Endothelial cell of umbilical vein (primary cell): ENCODE data around the gene SLC44A2. TPM values are rescaled to one million over a fixed set of nuclear protein-coding genes. Genes with fewer than 3 reads are reported as not detected.

Experiments used
- BruUV-seq: library from RNA; stranded (reverse); fragments of 400-500 nt; replicated peaks from 2 replicates; lab custom pipeline; 2021; lab: Mats Ljungman, UMichigan
- CTCF ChIA-PET: fragments of 300-600, 350-600 bp; sonication (Branson Sonifier 250); formaldehyde crosslinking; loops from one replicate; lab custom pipeline; 2021; ENCODE audit warnings: antibody characterized with exemption, inconsistent platforms; lab: Charles Lee
- POLR2A ChIA-PET: fragments of 300-600, 350-600 bp; sonication (Branson Sonifier 250); formaldehyde crosslinking; loops from one replicate; lab custom pipeline; 2021; ENCODE audit warnings: antibody characterized with exemption, inconsistent platforms; lab: Charles Lee
- DNase-seq: peaks from one replicate; pipeline ENCODE4 v3.0.0-alpha.2; 2011; ENCODE audit warnings: low read depth, low spot score
- FAIRE-seq: peaks from 2 replicates; lab custom pipeline; 2011; peaks lifted over from hg19 to GRCh38; lab: Jason Lieb, UNC
- H2AFZ ChIP-seq: 2 replicates; pipeline ENCODE4 v1.6.0; 2012; ENCODE audit warnings: low read depth, low read length, control low read depth, inconsistent platforms
- H3K27ac ChIP-seq: 2 replicates; pipeline ENCODE4 v1.5.1; 2011; ENCODE audit warnings: low read depth, mild to moderate bottlenecking, control low read depth, low read length, moderate library complexity; ENCODE audit not compliant: insufficient read depth
- H3K27me3 ChIP-seq, 2 experiments: 2 replicates each; pipeline versions ENCODE4 v1.6.0 to v1.6.1; 2011; ENCODE audit warnings: low read length in 2 of 2, mixed read lengths in 1 of 2; ENCODE audit not compliant: control insufficient read depth in 2 of 2, insufficient read depth in 2 of 2
- H3K36me3 ChIP-seq, 2 experiments: 2 replicates in 1 of 2; 3 replicates in 1 of 2; pipeline ENCODE4 v1.5.1; 2011; ENCODE audit warnings: low read length in 2 of 2, mild to moderate bottlenecking in 1 of 2, moderate library complexity in 1 of 2; ENCODE audit not compliant: control insufficient read depth in 2 of 2, insufficient read depth in 2 of 2; ENCODE audit errors: extremely low read depth in 1 of 2
- H3K4me1 ChIP-seq: 3 replicates; pipeline ENCODE4 v1.5.1; 2011; ENCODE audit warnings: mild to moderate bottlenecking, low read length; ENCODE audit not compliant: control insufficient read depth, insufficient read depth; ENCODE audit errors: extremely low read depth
- H3K4me2 ChIP-seq: 2 replicates; pipeline ENCODE4 v1.6.1; 2011; ENCODE audit warnings: low read length, control low read depth, mixed read lengths; ENCODE audit not compliant: insufficient read depth
- H3K4me3 ChIP-seq, 3 experiments: fragments of 200-600 bp in 1 of 3; sonication (generic), shearing (Covaris generic) in 1 of 3; replicated peaks in 1 of 3; 2 replicates each; pipeline ENCODE4 v1.5.1; 2011 to 2016; ENCODE audit warnings: control low read depth in 3 of 3, low read length in 3 of 3, mild to moderate bottlenecking in 2 of 3, inconsistent platforms in 1 of 3, low read depth in 1 of 3, moderate library complexity in 1 of 3; ENCODE audit not compliant: insufficient read depth in 1 of 3
- H3K79me2 ChIP-seq: 2 replicates; pipeline ENCODE4 v1.6.0; 2012; ENCODE audit warnings: low read length, inconsistent platforms; ENCODE audit not compliant: control insufficient read depth, insufficient read depth
- H3K9ac ChIP-seq: replicated peaks from 2 replicates; pipeline ENCODE3; 2011; ENCODE audit warnings: low read length, control low read depth; ENCODE audit not compliant: insufficient read depth; ENCODE audit errors: extremely low read depth
- H3K9me1 ChIP-seq: replicated peaks from 3 replicates; pipeline ENCODE4 v1.6.0; 2011; ENCODE audit warnings: mild to moderate bottlenecking, low read length; ENCODE audit not compliant: control insufficient read depth, insufficient read depth; ENCODE audit errors: extremely low read depth
- H3K9me3 ChIP-seq: replicated peaks from 2 replicates; pipeline ENCODE4 v1.5.1; 2012; ENCODE audit warnings: low read length, inconsistent platforms; ENCODE audit not compliant: control insufficient read depth, insufficient read depth
- H4K20me1 ChIP-seq: replicated peaks from 2 replicates; pipeline ENCODE3; 2011; ENCODE audit warnings: mild to moderate bottlenecking, low read length; ENCODE audit not compliant: control insufficient read depth, insufficient read depth; ENCODE audit errors: extremely low read depth
- EZH2 ChIP-seq: IDR thresholded peaks from 2 replicates; pipeline ENCODE4 v1.6.1; 2012; ENCODE audit warnings: borderline replicate concordance, low read depth, mild to moderate bottlenecking, moderate library complexity, low read length, inconsistent platforms; ENCODE audit not compliant: severe bottlenecking
- FOS ChIP-seq: IDR thresholded peaks from 2 replicates; pipeline ENCODE4 v1.6.1; 2011; ENCODE audit warnings: mild to moderate bottlenecking, low read length, moderate library complexity, borderline replicate concordance; ENCODE audit not compliant: insufficient read depth
- GATA2 ChIP-seq: IDR thresholded peaks from 2 replicates; pipeline ENCODE4 v1.7.0; 2011; ENCODE audit warnings: low read depth, mild to moderate bottlenecking, moderate library complexity, mixed read lengths, low read length; ENCODE audit not compliant: insufficient read length, insufficient read depth
- JUN ChIP-seq: IDR thresholded peaks from 2 replicates; pipeline ENCODE4 v1.6.1; 2011; ENCODE audit warnings: borderline replicate concordance, low read depth; ENCODE audit not compliant: insufficient read length, insufficient read depth
- MYC ChIP-seq: IDR thresholded peaks from one replicate; pipeline ENCODE4 v1.6.1; 2011; ENCODE audit warnings: mild to moderate bottlenecking, low read depth, low read length
- POLR2A ChIP-seq: IDR thresholded peaks from 2 replicates; pipeline ENCODE4 v1.6.1; 2012; ENCODE audit warnings: low read depth, mild to moderate bottlenecking, control low read depth, low read length
- POLR2AphosphoS5 ChIP-seq: IDR thresholded peaks from 2 replicates; pipeline ENCODE4 v1.6.1; 2012; ENCODE audit warnings: low read depth, mild to moderate bottlenecking, control low read depth, low read length, moderate library complexity; ENCODE audit not compliant: insufficient read depth
- dilution Hi-C: fragments of 300-500 bp; cut with MboI; formaldehyde crosslinking; loops from one replicate; pipeline ENCODE4 v1.15.0; 2019; ENCODE audit warnings: low sequenced_read_pairs; ENCODE audit not compliant: extremely low pct_ligation_motif_present
- intact Hi-C: fragments of 100-400 bp; cut with micrococcal nuclease; formaldehyde crosslinking; loops from one replicate; pipeline ENCODE4 v1.10.0; 2022
- polyA plus RNA-seq, 4 experiments: library from polyadenylated mRNA; depleted of rRNA in 3 of 4; stranded (reverse) in 3 of 4; unstranded in 1 of 4; fragments of >200 nt; gene quantifications; 2 replicates each; pipeline versions ENCODE4 v1.2.1 to v1.2.3, GENCODE V29; 2011 to 2012; ENCODE audit warnings: missing spikeins in 1 of 4
- total RNA-seq: library from RNA; stranded (reverse); gene quantifications from 2 replicates; pipeline ENCODE4 v1.2.3, GENCODE V29; 2021
- TF ChIP-seq, protein P1 (sequence below), 2 donors: IDR thresholded peaks; 1 replicate in 1 of 2; 2 replicates in 1 of 2; pipeline ENCODE4 v1.5.1; 2011; ENCODE audit warnings: low read length in 2 of 2, mild to moderate bottlenecking in 2 of 2, moderate library complexity in 2 of 2, control low read depth in 1 of 2, inconsistent platforms in 1 of 2, low read depth in 1 of 2; ENCODE audit not compliant: insufficient read depth in 1 of 2; ENCODE audit errors: extremely low read depth in 1 of 2
- TF ChIP-seq, protein P2 (sequence below): IDR thresholded peaks from 2 replicates; pipeline ENCODE4 v1.6.1; 2011; ENCODE audit not compliant: insufficient read depth, insufficient read length

The SLC44A2 gene
- total and polyA plus RNA-seq, 2 donors (not counting 3 experiments of a cell fraction or from before 2014, with no cell fraction given) = 97.7 to 130 TPM

DNA sequence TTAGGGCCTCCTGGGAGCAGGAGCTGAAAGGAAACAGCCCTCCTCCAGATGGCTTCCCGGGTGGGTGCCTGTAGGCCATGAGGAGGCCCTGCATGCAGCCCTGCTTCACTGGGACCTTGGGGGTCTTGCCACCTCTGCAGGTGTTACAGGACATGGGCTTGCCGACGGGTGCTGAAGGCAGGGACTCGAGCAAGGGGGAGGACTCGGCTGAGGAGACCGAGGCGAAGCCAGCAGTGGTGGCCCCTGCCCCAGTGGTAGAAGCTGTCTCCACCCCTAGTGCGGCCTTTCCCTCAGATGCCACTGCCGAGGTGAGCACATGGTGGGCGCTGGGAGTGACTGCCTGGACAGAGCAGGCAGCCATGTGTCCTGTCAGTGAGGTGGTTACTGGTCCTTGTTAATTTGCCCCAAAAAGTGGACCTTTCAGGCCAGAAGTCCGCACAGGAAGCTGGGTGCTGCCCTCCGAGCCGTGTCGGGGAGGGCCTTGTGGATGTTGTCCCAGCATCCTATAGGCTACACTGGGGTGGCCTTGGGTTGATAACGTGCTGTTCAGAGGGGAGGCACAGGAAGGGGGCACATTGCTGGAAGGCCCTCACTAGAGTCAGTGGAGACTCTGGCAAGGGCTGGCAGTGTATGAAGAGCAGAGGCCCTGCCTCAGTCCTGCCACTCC, 57.2 kb downstream of the SLC44A2 start:
- ChIA-PET POLR2A (no interaction called here), CTCF (interaction anchor here (0.7 to 2.4 kb wide), 4 partner anchors 9 to 38 kb away, joined by 3 to 7 read pairs (median 4); no protein-coding TSS in a partner anchor)
- no peaks in the 10 kb centered on the region for H3K9me1 ChIP-seq
- H2AFZ ChIP-seq = no peak overlapping the region
- no peaks in the 10 kb centered on the region for H3K9me3 ChIP-seq
- no peak overlapping the region for H3K4me3 ChIP-seq
- no peak overlapping the region for H3K4me2 ChIP-seq
- intact Hi-C loops = no loop called here
- dilution Hi-C loops = no loop called here
- DNase-seq (no peak), FAIRE-seq (no peak)
- peaks cover 11% of the 10 kb centered on the region for H3K79me2 ChIP-seq
- H3K4me1 ChIP-seq = no peaks in the 10 kb centered on the region
- H4K20me1 ChIP-seq = no peaks in the 10 kb centered on the region
- BruUV-seq = no TSS peak
- no peaks in the 10 kb centered on the region for H3K27me3 ChIP-seq
- TF ChIP-seq, protein P1, sequence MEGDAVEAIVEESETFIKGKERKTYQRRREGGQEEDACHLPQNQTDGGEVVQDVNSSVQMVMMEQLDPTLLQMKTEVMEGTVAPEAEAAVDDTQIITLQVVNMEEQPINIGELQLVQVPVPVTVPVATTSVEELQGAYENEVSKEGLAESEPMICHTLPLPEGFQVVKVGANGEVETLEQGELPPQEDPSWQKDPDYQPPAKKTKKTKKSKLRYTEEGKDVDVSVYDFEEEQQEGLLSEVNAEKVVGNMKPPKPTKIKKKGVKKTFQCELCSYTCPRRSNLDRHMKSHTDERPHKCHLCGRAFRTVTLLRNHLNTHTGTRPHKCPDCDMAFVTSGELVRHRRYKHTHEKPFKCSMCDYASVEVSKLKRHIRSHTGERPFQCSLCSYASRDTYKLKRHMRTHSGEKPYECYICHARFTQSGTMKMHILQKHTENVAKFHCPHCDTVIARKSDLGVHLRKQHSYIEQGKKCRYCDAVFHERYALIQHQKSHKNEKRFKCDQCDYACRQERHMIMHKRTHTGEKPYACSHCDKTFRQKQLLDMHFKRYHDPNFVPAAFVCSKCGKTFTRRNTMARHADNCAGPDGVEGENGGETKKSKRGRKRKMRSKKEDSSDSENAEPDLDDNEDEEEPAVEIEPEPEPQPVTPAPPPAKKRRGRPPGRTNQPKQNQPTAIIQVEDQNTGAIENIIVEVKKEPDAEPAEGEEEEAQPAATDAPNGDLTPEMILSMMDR (IDR thresholded peaks at IDR 0.05; ENCODE audit: extremely low read depth in 1 of 2, insufficient read depth in 1 of 2, low read depth in 1 of 2, low read length in 2 of 2) = no peak
- TF ChIP-seq JUN (no peak), POLR2A (no peak), GATA2 (no peak), EZH2 (no peak), POLR2AphosphoS5 (no peak), MYC (no peak), FOS (no peak)
- TF ChIP-seq, protein P2, sequence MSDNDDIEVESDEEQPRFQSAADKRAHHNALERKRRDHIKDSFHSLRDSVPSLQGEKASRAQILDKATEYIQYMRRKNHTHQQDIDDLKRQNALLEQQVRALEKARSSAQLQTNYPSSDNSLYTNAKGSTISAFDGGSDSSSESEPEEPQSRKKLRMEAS = no peak
- no peak overlapping the region for H3K9ac ChIP-seq
- H3K36me3 ChIP-seq = peaks cover 42 to 79% of the 10 kb centered on the region in 2 experiments
- H3K27ac ChIP-seq = no peak overlapping the region
